Adrenal gland (tissue), 5 donors: ENCODE results near the gene SSBP3.

Experiments used
- POLR2A ChIP-seq, 2 donors: fragments of 450-650 bp; IDR thresholded peaks; one replicate each; pipeline ENCODE4 v1.6.1; 2017; ENCODE audit warnings: antibody characterized with exemption in 2 of 2, mild to moderate bottlenecking in 2 of 2, moderate library complexity in 1 of 2
- TF ChIP-seq, protein P1 (sequence below), 6 experiments: fragments of 450-650 bp in 4 of 6; fragments of 200-600 bp in 2 of 6; sonication (generic) in 1 of 6; IDR thresholded peaks; 1 replicate in 5 of 6; 2 replicates in 1 of 6; pipeline versions ENCODE4 v1.5.1 to v1.8.0; 2016 to 2021; ENCODE audit warnings: antibody characterized with exemption in 6 of 6, mild to moderate bottlenecking in 2 of 6, moderate library complexity in 1 of 6
- donor health status: DM: no; HTN: no; CAD: no.

DNA sequence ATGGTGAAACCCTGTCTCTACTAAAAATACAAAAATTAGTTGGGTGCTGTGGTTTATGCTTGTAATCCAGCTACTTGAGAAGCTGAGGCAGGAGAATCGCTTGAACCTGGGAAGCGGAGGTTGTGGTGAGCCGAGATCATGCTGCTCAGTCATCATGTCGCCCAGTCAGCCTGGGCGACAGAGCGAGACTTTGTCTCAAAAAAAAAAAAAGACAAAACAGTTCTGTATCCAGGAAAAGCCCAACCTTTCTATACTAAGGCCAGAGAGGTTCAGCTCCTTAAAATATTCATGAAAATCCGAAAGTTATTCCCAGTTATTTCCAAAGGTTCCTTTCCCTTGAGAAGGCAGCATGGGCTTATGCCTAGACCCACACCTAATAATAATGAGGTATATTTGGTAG, 202.0 kb downstream of the SSBP3 start:
- TF ChIP-seq, protein P1, sequence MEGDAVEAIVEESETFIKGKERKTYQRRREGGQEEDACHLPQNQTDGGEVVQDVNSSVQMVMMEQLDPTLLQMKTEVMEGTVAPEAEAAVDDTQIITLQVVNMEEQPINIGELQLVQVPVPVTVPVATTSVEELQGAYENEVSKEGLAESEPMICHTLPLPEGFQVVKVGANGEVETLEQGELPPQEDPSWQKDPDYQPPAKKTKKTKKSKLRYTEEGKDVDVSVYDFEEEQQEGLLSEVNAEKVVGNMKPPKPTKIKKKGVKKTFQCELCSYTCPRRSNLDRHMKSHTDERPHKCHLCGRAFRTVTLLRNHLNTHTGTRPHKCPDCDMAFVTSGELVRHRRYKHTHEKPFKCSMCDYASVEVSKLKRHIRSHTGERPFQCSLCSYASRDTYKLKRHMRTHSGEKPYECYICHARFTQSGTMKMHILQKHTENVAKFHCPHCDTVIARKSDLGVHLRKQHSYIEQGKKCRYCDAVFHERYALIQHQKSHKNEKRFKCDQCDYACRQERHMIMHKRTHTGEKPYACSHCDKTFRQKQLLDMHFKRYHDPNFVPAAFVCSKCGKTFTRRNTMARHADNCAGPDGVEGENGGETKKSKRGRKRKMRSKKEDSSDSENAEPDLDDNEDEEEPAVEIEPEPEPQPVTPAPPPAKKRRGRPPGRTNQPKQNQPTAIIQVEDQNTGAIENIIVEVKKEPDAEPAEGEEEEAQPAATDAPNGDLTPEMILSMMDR (IDR thresholded peaks at IDR 0.05), result no peak
- TF ChIP-seq POLR2A (IDR thresholded peaks at IDR 0.05), result no peak
